SK-N-SH (cell line): ENCODE results near the gene ETS1. TPM values are rescaled to one million over a fixed set of nuclear protein-coding genes. Genes with fewer than 3 reads are reported as not detected.

Experiments
- CTCF ChIA-PET: fragments of 300-600, 350-600 bp; formaldehyde crosslinking; extraction: SDS; loops from one replicate; lab custom pipeline; 2021; lab: Yijun Ruan, JAX
- POLR2A ChIA-PET: fragments of 350-600 bp; sonication (Branson Sonifier 250); formaldehyde crosslinking; extraction: SDS; loops from one replicate; lab custom pipeline; 2020; ENCODE audit warnings: antibody characterized with exemption, inconsistent platforms; lab: Yijun Ruan, JAX
- DNase-seq: peaks from one replicate; pipeline ENCODE4 v3.0.0; 2012
- H2AFZ ChIP-seq: fragments of 200-600 bp; sonication (generic); 2 replicates; pipeline ENCODE4 v1.8.1; 2016; ENCODE audit warnings: antibody characterized with exemption, mild to moderate bottlenecking, low read depth
- H3F3A ChIP-seq: fragments of 200-600 bp; sonication (generic); replicated peaks from 2 replicates; pipeline ENCODE3; 2016; ENCODE audit warnings: antibody characterized with exemption, mild to moderate bottlenecking; ENCODE audit not compliant: insufficient read depth
- H3K27ac ChIP-seq, 2 experiments: fragments of 200-500 bp in 1 of 2; fragments of 200-600 bp in 1 of 2; sonication (Bioruptor generic) in 1 of 2; sonication (generic), shearing (Covaris generic) in 1 of 2; 2 replicates each; pipeline versions ENCODE4 v1.5.1 to v1.6.1; 2014 to 2016; ENCODE audit warnings: low read depth in 2 of 2, inconsistent platforms in 1 of 2, low read length in 1 of 2, mild to moderate bottlenecking in 1 of 2, mixed read lengths in 1 of 2
- H3K27me3 ChIP-seq: fragments of 200-600 bp; sonication (generic), shearing (Covaris generic); 2 replicates; pipeline ENCODE4 v1.6.1; 2016; ENCODE audit warnings: mixed run types; ENCODE audit not compliant: insufficient read depth
- H3K36me3 ChIP-seq, 2 experiments: fragments of 200-500 bp in 1 of 2; fragments of 200-600 bp in 1 of 2; sonication (Bioruptor generic) in 1 of 2; sonication (generic) in 1 of 2; replicated peaks in 1 of 2; 2 replicates each; pipeline versions ENCODE3 to v1.5.1; 2014 to 2016; ENCODE audit warnings: low read length in 1 of 2, mild to moderate bottlenecking in 1 of 2; ENCODE audit not compliant: insufficient read depth in 2 of 2, control insufficient read depth in 1 of 2
- H3K4me1 ChIP-seq, 2 experiments: fragments of 200-500 bp in 1 of 2; fragments of 200-600 bp in 1 of 2; sonication (Bioruptor generic) in 1 of 2; sonication (generic), shearing (Covaris generic) in 1 of 2; 2 replicates each; pipeline versions ENCODE4 v1.5.1 to v1.6.1; 2014 to 2016; ENCODE audit warnings: low read depth in 1 of 2, low read length in 1 of 2, mixed run types in 1 of 2; ENCODE audit not compliant: insufficient read depth in 2 of 2, control insufficient read depth in 1 of 2
- H3K4me2 ChIP-seq: fragments of 200-600 bp; sonication (generic), shearing (Covaris generic); 2 replicates; pipeline ENCODE4 v1.6.1; 2017; ENCODE audit warnings: mixed run types
- H3K4me3 ChIP-seq, 2 experiments: fragments of 200-500 bp in 1 of 2; fragments of 200-600 bp in 1 of 2; sonication (Bioruptor generic) in 1 of 2; sonication (generic), shearing (Covaris generic) in 1 of 2; 2 replicates each; pipeline versions ENCODE4 v1.5.1 to v1.8.1; 2014 to 2016; ENCODE audit warnings: low read depth in 2 of 2, inconsistent platforms in 1 of 2, low read length in 1 of 2, mild to moderate bottlenecking in 1 of 2, mixed read lengths in 1 of 2, moderate library complexity in 1 of 2
- H3K79me2 ChIP-seq: fragments of 200-600 bp; sonication (generic); 2 replicates; pipeline ENCODE4 v1.8.1; 2017; ENCODE audit warnings: mild to moderate bottlenecking; ENCODE audit not compliant: insufficient read depth
- H3K9ac ChIP-seq: fragments of 200-600 bp; sonication (generic); 2 replicates; pipeline ENCODE4 v1.6.1; 2017; ENCODE audit warnings: mixed run types
- H3K9me2 ChIP-seq: fragments of 200-600 bp; sonication (generic); 2 replicates; pipeline ENCODE4 v1.6.1; 2017; ENCODE audit warnings: mixed run types
- H3K9me3 ChIP-seq: fragments of 200-600 bp; sonication (generic); 2 replicates; pipeline ENCODE4 v1.6.1; 2017; ENCODE audit warnings: mixed run types, mild to moderate bottlenecking, moderate library complexity
- H4K20me1 ChIP-seq: fragments of 200-600 bp; sonication (generic); 2 replicates; pipeline ENCODE4 v1.6.1; 2017; ENCODE audit warnings: mild to moderate bottlenecking, mixed run types; ENCODE audit not compliant: insufficient read depth
- EP300 ChIP-seq, 2 experiments: IDR thresholded peaks; 2 replicates each; pipeline versions ENCODE4 v1.4.0 to v1.6.1; 2012; ENCODE audit warnings: borderline replicate concordance in 1 of 2, low read depth in 1 of 2, low read length in 1 of 2
- FOXJ3 ChIP-seq: sonication (generic); formaldehyde crosslinking; IDR thresholded peaks from 2 replicates; pipeline ENCODE4 v1.5.1; 2020; ENCODE audit warnings: mild to moderate bottlenecking, missing genetic modification reagents
- RXRA ChIP-seq: IDR thresholded peaks from 2 replicates; pipeline ENCODE4 v1.4.0; 2012; ENCODE audit warnings: low read depth, mild to moderate bottlenecking, borderline replicate concordance
- SMC3 ChIP-seq: IDR thresholded peaks from 2 replicates; pipeline ENCODE4 v1.6.1; 2012; ENCODE audit warnings: low read depth, low read length, improper control_type of control experiment
- TCF12 ChIP-seq: IDR thresholded peaks from 2 replicates; pipeline ENCODE4 v1.4.0; 2012
- WGBS: methylation state at CpG from one replicate; pipeline ENCODE4 v1.1.6; 2017; ENCODE audit warnings: low lambda C conversion rate; 5-methylcytosine and 5-hydroxymethylcytosine counted together
- polyA plus RNA-seq, 3 experiments: library from polyadenylated mRNA; depleted of rRNA; stranded (reverse); fragments of >200 nt; gene quantifications; 2 replicates each; pipeline ENCODE4 v1.2.3, GENCODE V29; 2012
- TF ChIP-seq, protein P1 (sequence below): fragments of 200-600 bp; sonication (generic); IDR thresholded peaks from 2 replicates; pipeline ENCODE4 v1.6.1; 2017; ENCODE audit warnings: antibody characterized with exemption, mild to moderate bottlenecking, moderate library complexity
- TF ChIP-seq, protein P2 (sequence below): fragments of 150-350 bp; IDR thresholded peaks from 2 replicates; pipeline ENCODE4 v1.6.1; 2017; ENCODE audit warnings: antibody characterized with exemption, low read length, low read depth, borderline replicate concordance
- TF ChIP-seq, protein P3 (sequence below): IDR thresholded peaks from 2 replicates; pipeline ENCODE4 v1.4.0; 2012; ENCODE audit warnings: low read depth

ETS1 gene
- polyA plus RNA-seq, 1 of the 3 experiments (the other 2 are of a cell fraction): 14.5 TPM

DNA sequence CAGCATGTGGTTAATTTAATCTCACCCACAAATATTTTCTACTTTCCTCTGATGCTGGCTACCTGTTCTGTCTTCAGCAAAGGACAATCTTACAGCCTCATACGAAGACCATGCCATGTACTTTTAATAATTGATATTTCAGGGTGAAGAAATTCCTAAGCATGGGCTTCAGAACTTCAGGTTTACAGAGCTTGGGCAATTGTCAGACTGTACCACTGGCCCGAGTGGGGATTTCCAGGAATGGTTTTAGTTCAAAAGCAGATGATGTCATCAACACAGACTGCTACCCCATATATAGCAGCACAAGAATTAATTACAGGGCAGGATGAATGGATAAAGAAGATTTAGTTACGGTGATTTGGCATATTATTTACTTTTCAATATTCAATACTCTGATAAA, 171.8 kb downstream of the ETS1 start:
- TF ChIP-seq, protein P1, sequence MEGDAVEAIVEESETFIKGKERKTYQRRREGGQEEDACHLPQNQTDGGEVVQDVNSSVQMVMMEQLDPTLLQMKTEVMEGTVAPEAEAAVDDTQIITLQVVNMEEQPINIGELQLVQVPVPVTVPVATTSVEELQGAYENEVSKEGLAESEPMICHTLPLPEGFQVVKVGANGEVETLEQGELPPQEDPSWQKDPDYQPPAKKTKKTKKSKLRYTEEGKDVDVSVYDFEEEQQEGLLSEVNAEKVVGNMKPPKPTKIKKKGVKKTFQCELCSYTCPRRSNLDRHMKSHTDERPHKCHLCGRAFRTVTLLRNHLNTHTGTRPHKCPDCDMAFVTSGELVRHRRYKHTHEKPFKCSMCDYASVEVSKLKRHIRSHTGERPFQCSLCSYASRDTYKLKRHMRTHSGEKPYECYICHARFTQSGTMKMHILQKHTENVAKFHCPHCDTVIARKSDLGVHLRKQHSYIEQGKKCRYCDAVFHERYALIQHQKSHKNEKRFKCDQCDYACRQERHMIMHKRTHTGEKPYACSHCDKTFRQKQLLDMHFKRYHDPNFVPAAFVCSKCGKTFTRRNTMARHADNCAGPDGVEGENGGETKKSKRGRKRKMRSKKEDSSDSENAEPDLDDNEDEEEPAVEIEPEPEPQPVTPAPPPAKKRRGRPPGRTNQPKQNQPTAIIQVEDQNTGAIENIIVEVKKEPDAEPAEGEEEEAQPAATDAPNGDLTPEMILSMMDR: no peak
- TF ChIP-seq EP300 (IDR thresholded peaks at IDR 0.05; ENCODE audit: borderline replicate concordance in 1 of 2, low read depth in 1 of 2, low read length in 1 of 2): no peak
- no peak for TF ChIP-seq FOXJ3 (CRISPR knock-in tag)
- TF ChIP-seq, protein P2, sequence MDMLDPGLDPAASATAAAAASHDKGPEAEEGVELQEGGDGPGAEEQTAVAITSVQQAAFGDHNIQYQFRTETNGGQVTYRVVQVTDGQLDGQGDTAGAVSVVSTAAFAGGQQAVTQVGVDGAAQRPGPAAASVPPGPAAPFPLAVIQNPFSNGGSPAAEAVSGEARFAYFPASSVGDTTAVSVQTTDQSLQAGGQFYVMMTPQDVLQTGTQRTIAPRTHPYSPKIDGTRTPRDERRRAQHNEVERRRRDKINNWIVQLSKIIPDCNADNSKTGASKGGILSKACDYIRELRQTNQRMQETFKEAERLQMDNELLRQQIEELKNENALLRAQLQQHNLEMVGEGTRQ: no peak
- 0 out of 2 replicates have a peak, but pooled peaks have one; percentile 16 for TF ChIP-seq RXRA
- TF ChIP-seq, protein P3, sequence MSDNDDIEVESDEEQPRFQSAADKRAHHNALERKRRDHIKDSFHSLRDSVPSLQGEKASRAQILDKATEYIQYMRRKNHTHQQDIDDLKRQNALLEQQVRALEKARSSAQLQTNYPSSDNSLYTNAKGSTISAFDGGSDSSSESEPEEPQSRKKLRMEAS: no peak
- no peak for TF ChIP-seq TCF12
- ChIA-PET POLR2A (no interaction called here), CTCF (interaction anchor here (1.1 to 1.2 kb wide), 2 partner anchors 10 to 243 kb away, joined by 3 read pairs; no protein-coding TSS in a partner anchor)
- Histone ChIP-seq H3K4me1 (peaks cover 14 to 16% of the 10 kb centered on the region in 2 experiments; a peak in 3 of 4 replicates), H3K27me3 (no peaks in the 10 kb centered on the region), H3F3A (peaks cover 19% of the 10 kb centered on the region), H3K4me2 (no peak overlapping the region), H3K36me3 (no peaks in the 10 kb centered on the region), H3K79me2 (no peaks in the 10 kb centered on the region; the same call in 1 of the 2 replicates), H2AFZ (no peak overlapping the region), H3K4me3 (no peak overlapping the region), H4K20me1 (no peaks in the 10 kb centered on the region), H3K9me3 (no peaks in the 10 kb centered on the region), H3K9ac (no peak overlapping the region), H3K9me2 (no peaks in the 10 kb centered on the region), H3K27ac (no peak overlapping the region)
- DNase-seq: no peak
- 77% methylated on average over 3 of the region's 3 CpGs for WGBS

DNA sequence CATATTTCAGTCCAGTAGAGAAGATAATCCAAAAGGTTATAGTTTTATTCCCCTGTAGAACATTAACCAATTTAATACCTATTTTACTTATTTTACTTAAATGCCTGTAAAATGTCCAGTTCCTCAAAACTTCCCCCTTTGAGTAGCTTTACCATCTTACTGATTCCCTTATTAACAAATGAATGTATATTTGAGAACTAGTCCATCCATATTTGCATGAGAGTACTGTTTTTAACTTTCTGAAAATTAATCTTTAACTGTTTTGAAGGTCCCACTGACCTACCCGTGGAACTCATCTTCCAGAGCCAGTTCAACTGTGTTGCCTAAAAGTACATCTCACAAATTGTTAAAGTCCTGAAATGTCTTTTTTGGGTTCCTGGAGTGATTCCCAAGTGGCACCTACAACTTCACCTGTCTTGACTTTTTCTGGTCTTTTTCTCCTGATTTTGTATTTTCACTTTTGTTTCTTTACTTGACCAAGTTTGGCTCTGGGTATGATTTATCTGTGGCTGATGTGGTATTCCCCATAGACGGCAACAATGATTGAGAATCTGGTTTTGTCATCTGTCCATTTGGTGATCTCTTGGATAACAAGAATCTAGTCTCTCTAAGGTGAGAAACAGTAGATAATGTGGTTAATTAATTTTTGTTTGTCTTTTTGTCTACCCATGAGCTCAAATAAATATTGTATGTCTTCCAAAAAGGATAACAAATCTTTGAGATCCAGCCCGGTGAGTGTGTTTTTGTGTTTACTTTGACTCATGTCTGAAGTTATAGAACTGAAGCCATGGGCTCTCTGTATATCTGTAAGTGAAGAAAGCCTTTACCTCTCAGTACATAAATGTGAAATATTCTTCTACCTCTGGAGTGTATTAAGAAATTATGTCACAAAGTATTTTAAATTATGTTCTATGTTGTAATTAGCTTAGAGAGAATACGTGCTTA, 174.2 kb downstream of the ETS1 start:
- Histone ChIP-seq H2AFZ (no peak overlapping the region; the same call in 1 of the 2 replicates), H3K9me2 (no peaks in the 10 kb centered on the region), H3K4me3 (no peak overlapping the region), H3K27me3 (no peaks in the 10 kb centered on the region), H3K79me2 (no peaks in the 10 kb centered on the region; the same call in 1 of the 2 replicates), H4K20me1 (no peaks in the 10 kb centered on the region), H3K27ac (no peak overlapping the region), H3K4me1 (peaks cover 0 to 19% of the 10 kb centered on the region in 2 experiments; a peak in 2 of 4 replicates), H3F3A (peaks cover 32% of the 10 kb centered on the region), H3K36me3 (no peaks in the 10 kb centered on the region), H3K9ac (no peak overlapping the region), H3K9me3 (no peaks in the 10 kb centered on the region), H3K4me2 (no peak overlapping the region)
- DNase-seq: no peak
- 94% methylated on average over 4 of the region's 4 CpGs for WGBS
- POLR2A ChIA-PET: no interaction called here
- no peak for TF ChIP-seq SMC3
- CTCF ChIA-PET: no interaction called here
